Stimulated activated CD4-positive, alpha-beta T cell treated with anti-CD3 and anti-CD28 coated beads, TNF-alpha, amount 100 ng/mL, for 48 hours (primary cell): ENCODE measurements around the gene DNAH6.

Source experiments
- DNase-seq, 3 donors: peaks; one replicate each; pipeline ENCODE4 v3.0.0-alpha.2; 2020; ENCODE audit warnings: low read depth in 3 of 3

DNAH6 gene

DNA sequence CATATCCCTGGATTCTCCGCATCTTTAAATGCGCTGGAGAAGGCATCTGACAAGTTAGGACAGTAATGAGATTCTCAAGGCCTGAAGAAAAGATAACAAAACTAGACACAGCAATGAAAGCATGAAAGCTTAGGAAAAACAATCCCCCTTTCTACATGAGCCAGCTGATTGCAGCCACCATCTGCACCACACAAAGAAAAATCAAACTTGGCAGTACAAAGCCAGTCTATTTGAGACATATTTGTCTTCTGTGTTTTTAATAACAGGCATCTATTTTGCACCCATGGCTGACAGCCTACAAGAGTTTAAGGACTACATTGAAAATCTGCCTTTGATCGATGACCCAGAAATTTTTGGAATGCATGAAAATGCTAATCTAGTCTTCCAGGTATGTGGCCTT lies 281.0 kb downstream of the DNAH6 start:
- no peak for DNase-seq

DNA sequence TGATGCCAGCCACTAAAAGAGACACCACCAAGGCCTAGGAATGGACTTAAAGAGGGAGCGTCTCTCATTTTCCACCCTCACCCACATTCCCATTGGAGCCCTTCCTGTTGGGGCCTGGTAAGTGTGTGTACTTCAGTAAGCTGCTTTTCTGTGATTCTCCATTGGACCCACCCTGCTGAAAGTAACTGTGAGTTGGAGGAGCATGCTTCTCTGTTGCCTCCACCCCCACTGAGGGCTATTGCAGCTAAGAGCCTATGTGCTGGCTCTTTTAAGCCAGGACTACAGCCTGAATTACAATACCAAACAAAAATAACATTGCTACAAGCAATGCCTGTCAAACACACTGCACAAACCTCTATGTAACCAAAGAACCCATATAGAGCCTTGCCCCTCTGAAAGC lies 283.5 kb downstream of the DNAH6 start:
- no peak for DNase-seq

DNA sequence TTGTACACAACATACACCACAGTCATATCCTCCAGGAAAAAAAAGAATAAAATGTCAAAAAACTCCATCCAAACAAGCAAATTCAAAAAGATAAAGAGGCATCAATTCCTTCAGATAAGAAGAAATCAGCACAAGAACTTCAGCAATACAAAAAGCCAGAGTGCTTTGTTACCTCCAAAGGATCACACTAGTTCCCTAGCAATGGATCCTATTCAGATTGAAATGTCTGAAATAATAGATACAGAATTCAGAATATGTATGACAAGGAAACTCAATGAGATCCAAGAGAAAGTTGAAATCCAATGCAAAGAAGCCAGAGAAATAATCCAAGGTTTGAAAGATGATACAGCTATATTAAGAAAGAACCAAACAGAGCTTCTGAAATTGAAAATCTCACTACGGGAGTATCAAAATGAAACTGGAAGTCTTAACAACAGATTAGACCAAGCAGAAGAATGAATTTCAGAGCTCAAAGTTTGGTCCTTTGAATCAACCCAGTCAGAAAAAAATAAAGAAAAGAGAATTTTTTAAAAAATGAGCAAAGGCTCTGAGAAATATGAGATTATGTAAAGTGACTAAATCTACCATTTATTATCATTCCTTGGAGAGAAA lies 284.0 kb downstream of the DNAH6 start:
- DNase-seq = no peak

DNA sequence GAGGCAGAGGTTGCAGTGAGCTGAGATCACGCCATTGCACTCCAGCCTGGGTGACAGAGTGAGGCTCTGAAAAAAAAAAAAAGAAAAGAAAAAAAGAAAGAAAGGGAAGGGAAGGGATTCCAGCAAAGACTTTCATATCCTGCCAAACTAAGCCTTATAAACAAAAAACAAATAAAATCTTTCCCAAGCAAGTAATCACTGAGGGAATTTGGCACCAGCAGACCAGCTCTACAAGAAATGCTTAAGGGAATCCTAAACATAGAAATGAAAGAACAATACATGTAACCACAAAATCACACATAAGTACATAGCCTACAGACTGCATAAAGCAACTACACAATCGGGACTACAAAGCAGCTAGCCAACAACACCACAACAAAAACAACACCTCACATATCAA lies 285.5 kb downstream of the DNAH6 start:
- DNase-seq = no peak

DNA sequence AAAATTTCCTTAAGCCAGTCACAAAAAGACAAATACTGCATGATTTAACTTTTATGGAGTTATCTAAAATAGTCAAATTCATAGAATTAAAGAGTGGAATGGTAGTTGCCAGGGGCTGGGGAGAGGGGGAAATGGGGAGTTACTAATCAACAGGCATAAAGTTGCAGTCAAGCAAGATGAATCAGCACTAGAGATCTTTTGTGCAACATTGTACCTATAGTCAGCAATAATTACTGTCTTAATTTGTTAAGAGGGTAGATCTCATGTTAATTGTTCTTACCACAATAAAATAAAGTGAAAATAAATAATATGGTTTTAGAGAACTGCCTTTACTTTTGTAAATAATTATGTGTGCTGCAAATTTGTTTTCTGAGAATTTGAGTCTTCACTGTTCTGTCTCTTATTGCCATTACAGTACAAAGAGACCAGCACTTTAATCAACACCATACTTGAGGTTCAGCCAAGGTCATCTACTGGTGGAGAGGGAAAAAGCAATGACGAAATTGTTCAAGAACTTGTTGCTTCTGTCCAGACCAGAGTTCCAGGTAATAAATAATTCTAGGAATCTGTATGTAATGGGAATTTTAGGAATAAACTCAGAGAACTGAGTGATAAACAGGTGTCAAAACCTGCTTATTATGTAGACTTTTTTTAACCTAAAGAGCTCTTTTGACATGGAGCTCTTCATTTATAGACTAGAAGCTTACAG lies 289.1 kb downstream of the DNAH6 start:
- no peak for DNase-seq

DNA sequence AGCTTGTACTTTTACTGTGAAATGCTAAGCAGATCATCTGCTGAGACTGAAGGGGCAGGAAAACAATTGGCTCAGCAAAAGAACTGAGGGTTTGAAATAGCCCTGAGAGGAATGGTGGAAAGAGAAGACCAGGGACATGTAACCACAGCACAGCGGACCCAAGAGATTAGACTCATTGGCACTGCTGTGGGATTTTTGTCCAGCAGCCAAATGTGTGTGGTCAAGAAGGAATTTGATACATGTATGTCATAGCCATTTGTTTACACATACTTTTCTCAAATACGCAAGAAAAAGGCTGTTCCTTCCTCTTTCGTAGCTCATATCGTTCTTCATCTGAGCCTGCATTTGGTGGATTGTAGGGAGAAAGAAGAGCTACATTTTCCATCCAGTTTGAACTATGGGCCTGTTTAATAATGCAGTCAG lies 290.8 kb downstream of the DNAH6 start:
- DNase-seq = no peak

DNA sequence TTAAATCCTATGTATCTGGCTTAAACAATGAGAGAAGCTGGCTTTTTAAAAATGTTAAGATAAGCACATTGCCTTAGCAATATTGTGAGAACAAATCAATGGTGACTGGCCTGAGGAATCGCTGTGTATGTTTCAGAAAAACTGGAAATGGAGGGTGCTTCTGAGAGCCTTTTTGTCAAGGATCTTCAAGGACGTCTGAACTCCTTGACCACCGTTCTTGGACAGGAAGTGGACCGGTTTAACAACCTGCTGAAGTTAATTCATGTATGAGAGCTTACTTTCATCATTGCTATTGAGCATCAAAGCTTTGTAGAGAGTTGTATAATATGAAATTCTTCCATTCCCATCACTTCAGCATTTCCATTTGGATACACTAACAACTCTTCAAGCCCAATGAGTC lies 292.0 kb downstream of the DNAH6 start:
- DNase-seq = no peak

DNA sequence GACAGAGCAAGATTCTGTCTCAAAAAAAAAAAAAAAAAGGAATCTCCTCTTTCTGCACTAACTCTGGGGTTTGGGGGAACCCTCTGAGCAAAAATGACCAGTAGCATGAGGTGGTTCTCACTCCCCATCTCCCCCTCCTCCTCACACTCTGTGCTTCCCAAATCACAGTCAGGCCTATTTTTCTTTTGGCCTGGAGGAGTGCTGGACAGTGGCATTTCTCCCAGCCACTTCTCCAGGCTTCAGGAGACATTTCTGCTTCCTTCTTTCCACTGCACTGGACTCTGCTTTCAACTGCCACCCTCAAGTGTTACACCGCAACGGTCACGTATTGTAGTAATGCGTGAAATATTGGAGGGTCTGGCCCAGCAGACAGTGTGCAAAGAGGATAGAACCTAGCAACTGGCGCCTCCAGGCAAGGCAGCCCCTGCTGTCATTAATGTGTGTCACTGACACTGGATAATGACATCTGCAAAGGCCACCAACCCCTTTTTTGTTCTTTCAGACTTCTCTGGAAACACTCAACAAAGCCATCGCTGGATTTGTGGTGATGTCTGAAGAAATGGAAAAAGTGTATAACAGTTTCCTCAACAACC lies 295.6 kb downstream of the DNAH6 start:
- DNase-seq = no peak

DNA sequence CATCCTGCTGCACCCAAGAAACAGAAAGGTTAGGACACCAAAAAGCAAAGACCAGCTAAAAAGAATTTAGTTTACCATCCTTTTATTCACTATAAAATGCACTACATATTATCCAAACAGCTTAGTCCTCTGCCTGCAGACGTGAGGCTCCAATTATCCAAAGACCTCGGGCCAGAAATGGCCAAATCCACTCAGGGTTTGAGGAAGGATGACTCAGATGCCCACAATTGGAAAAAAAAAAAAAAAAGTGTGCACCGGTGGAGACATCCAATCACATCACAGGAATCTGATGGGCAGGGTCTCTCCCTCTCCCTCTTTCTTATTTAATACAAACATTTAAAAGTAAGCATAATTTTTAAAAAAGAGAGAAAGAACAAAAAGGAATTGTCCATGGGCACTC lies 298.8 kb downstream of the DNAH6 start:
- DNase-seq = no peak

DNA sequence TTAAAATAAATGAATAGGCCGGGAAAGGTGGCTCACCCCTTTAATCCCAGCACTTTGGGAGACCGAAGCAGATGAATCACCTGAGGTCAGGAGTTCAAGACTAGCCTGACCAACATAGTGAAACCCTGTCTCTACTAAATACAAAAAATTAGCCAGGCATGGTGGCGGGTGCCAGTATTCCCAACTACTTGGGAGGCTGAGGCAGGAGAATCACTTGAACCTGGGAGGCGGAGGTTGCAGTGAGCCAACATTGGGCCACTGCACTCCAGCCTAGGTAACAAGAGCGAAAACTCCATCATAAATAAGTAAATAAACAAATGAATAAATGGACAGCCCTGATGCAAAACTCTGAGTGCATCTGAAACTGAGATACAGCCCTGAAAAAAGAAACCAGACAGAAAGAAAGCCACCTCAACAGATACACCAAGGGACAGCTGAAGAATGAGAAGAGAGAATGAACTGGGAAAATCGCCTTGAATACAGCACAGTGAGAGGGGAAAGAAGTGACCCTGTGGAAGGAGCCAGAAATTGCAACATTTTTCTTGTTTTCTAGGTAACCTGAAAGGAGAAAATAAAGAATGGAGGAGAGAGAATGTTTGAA lies 300.2 kb downstream of the DNAH6 start:
- no peak for DNase-seq

DNA sequence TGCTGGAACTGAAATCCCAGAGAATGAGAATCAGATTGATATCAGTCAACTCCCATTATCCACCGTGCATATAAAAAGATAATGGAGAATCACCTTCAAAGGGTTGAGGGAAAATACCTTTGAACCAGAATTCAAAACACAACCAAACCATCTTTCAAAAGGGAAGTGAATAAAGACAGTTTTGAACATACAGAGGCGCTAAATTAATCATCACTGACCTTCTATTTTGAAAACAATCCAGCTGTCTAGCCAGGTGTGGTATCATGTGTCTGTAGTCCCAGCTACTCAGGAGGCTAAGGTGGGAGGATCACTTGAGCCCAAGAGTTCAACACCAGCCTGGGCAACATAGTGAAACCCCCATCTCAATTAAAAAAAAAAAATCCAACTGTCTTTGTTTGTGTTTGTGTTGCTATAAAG lies 300.9 kb downstream of the DNAH6 start:
- DNase-seq = no peak

DNA sequence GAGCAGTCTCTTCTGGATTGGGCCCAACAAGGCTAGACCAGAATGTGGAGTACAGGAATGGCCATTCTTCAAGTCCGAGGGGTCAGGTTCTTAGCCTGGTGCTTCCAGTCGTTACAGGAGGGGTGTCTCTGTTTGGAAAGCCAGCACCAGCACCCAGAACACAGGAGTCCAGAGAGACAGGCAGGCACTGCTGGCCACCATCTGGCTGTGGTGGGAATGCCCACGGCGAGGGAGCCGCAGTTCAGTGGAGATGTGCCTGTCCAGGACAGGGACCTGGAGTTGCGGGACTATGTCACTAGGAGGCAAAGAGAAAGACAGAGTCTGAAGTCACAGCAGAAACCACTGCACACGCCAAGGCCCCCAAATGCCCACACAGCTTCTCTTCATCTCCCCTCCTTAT lies 305.5 kb downstream of the DNAH6 start:
- no peak for DNase-seq

DNA sequence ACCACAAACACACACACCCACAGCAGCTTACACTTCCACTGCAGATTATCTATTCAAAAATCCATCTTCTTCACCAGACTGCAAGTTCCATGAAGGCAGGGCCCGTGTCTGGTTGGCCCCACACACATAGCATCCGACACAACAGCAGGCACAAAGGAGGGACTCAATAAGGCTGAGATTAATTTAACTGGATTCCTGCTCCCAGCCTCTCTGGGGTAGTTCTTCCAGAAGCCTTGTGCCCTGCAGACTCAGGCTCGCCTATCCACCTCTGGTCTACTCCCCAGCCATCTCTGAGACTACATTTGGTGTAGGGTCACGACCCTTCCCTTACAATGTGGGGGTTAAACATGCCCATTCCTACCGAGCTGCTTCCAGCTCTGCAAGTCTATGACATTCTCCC lies 306.9 kb downstream of the DNAH6 start:
- DNase-seq = no peak

DNA sequence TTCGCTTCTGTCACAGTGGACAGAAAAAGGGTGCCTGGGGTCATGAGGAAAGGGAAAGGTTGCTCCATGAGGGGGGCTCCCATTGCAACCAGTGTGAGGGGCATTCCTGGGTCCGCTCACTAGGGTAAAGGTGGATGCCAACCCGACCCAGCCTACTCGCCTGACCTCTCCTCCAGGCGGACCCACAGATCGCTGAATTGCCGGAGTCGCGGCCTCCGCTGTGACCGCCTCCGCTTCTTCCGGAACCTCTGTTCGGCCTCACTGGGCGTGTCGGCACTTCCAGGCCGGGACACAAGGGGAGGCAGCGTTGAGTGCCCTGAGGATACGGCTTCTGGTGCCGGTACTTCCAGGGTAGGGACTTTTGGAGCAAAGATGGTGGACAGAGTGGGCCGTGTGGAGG lies 307.5 kb downstream of the DNAH6 start:
- DNase-seq = no peak

DNA sequence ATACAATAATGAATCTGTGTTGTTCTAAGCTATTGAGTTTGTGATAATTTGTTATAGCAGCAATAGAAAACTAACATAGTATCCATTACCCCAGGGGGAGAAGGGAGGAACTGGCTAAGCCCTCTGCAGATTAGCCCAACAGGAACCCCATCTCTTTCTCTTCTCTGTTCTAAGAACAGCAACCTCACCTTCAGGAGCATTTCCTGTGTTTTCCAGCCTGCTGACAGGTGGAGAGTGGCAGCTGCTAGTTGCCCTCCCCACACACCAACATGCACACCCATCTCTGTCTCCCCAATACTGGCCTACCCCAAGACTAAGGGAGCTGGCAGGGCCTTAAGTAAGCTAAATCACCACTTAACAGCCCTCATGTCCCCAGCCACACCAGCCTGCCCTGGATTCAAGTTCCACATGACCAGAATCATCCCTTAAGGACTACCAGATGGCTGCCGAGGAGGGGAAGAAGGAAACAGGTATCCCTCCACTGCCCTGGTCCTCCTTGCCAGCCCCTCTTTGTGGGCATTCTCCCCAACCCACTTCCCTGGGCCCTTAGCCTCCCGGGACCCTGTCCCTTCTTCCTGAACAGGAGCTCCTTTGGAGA lies 311.8 kb downstream of the DNAH6 start:
- DNase-seq = no peak

DNA sequence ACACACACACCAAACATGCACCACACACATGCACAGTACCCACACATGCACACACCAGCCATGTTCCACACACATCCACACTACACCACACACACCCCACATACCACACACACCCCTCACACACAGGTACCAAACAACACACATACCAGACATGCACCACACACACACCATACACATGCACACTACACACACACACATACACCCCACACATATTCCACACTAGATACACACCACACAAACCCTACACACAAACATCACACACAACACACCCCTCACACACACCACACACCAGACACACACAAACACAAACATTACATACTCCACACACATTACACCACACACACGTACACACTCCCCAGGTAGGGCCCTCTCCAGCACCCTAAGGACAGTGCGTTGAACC lies 313.4 kb downstream of the DNAH6 start:
- DNase-seq = no peak

DNA sequence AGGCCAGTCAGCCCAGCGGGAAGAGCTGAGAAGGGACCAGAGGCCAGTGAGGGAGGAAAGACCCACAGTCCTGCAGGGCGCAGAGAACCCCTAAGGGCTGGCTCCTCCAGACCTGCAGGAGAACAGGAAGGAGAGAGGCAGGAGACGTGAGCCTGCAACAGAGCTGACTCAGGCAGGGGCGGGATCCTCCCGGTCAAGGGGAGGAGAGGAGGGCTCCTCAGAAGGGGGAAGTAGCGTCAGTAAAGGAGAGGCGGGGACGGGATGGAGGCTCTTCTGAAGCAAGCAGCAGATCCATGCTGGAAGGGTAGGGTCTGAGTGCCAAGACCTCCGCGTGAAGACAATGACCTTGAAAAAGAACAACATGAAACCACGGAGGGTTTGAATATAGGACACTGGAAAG lies 313.8 kb downstream of the DNAH6 start:
- DNase-seq = no peak

DNA sequence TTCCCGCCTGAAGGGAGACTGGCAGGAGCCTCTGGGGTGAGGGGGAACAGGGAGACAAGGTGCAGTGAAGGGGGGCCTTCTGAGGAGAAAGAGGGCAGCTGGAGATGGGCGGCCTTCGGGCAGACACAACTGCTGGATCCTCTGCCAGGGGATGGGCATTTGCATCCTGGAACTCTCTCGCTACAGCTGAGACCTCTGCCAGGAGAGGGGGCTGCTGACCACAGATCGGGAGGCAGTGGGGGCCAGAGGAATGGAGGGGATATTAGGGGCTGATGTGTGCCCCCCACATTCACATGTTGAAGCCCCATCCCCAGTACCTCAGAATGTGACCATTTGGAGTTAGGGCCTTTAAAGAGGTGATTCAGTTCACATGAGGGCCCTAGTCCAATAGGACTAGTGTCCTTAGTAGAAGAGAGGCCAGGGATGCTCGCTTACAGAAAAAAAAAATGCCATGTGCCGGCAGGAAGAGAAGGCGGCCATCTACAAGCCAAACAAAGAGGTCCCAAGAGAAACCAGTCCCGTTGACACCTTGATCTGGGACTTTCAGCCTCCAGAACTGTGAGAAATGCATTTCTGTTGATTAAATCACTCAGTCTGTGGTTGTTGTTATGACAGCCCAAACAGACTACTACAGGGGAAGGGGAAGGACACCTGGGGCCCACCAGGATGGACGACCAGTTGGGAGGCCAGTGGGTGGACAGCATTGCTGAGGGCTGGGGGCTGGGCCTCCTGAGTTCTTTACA lies 314.6 kb downstream of the DNAH6 start:
- DNase-seq = no peak

DNA sequence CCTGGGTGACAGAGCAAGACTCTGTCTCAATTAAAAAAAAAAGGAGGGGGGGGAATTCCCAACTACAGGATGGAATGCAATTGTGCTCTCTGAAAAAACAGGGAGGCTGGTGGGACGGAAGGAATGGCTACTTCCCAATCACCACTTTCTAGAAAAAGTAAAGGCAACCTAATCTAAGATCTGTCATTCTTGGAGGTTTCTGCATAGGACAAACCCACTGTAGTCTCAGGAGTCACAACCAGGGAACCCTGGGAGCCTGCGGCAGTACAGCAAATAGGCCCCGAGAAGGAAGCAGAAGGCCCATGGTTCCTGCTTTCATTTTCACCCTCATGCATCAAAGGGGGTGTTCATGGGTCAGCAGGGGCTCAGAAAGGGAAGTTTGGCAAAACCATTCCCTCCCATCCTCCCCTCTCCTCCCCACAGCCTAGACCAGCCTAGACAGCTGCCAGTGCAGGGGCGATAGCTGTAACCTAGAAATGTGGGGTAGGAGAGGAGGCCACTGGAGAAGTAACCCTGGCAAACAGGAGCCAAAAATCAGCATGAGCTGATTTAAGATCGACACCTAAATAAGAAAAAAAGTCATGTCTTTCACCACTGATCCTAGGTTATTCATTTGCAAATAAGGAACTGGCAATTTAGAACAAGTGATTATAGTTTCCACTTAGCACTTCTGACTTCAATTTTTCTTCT lies 316.6 kb downstream of the DNAH6 start:
- DNase-seq = no peak

DNA sequence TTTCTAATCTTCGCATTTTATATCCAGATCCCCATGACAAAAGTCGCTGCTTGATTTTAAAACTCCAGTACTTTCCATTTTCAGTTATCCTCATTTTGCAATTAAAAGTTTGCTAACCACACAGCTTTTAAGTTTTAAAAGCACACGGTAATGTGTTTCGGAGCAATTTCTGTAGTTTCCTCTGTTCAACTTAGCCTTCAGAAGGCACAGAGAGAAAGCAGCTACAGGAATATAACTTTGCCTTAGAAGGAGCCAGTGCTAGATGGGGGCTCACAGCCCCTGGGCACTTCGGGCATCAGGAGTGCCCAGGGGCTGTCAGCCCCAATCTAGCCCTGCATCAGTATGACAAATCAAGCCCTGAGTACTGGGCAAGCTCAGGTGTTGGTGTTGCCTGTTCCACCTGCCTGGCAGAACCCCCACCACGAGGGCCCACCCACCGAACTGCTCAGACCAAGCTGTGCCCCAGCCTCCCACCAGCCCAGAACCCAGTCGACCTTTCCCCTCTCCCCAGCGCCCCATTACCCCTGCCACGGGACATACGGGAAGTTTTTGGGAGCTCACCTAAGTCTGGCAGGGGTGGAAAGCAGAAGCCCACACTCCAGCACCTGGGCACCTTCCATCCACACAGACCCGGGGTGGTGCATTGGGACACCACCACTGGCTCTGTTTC lies 317.3 kb downstream of the DNAH6 start:
- DNase-seq = no peak

DNA sequence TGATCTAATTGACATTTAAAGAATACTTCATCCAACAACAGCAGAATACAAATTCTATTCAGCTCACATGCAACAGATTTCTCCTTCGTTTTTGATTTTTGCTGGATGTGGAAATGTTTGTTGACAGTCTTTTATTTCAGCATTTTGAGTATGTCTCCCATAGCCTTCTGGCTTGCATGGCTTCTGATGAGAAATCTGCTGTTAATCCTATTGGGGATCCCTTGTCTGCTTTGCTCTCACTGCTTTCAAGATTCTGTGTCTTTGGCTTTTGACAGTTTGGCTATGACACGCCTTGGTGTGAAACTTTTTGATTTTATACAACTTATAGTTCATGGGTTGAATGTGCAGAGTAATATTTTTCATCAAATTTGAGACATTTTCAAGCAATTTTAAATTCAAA lies 319.9 kb downstream of the DNAH6 start:
- no peak for DNase-seq
